Dermis microvascular lymphatic vessel endothelial cell (primary cell): ENCODE results near the gene GON7. TPM values are rescaled to one million over a fixed set of nuclear protein-coding genes. Genes with fewer than 3 reads are reported as not detected.
A peak's percentile ranks its signal among the peaks of the same experiment; 100 is the strongest.
"Not testable (repeated sequence)": the region's sequence is repeated elsewhere in the genome, so short reads cannot be mapped to it uniquely, and the experiment has no call there.

Source experiments
- DNase-seq, 2 donors: peaks; one replicate each; pipeline versions ENCODE4 v3.0.0 to v3.0.0-alpha.2; 2010; ENCODE audit warnings: low read depth in 2 of 2
- total RNA-seq: library from RNA; depleted of rRNA; stranded (reverse); fragments of >200 nt; gene quantifications from 2 replicates; pipeline ENCODE4 v1.2.1, GENCODE V29; 2014

The GON7 gene
- total RNA-seq, 1 donor from 2014 or later = 14.6 TPM

DNA sequence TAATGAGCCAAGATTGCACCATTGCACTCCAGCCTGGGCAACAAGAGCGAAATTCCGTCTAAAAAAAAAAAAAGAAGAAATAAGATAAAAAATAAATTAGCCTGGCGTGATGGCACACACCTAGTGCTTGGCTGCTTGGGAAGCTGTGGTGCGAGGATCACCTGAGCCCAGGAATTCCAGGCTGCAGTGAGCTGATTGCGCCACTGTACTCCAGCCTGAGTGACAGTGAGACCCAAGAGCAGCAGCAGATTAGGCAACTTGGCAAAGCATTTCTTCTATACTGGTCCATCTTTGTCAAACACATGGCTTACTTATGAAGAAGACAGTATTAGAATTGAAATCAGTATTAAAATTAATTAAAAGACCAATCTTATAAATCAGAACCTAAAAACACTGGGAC, 6.3 kb downstream of the GON7 start:
- no peak for DNase-seq

- DNase-seq = no peak
Measured at GRCh38 chr14:93199031-93199430, 7.8 kb downstream of the GON7 start.

DNA sequence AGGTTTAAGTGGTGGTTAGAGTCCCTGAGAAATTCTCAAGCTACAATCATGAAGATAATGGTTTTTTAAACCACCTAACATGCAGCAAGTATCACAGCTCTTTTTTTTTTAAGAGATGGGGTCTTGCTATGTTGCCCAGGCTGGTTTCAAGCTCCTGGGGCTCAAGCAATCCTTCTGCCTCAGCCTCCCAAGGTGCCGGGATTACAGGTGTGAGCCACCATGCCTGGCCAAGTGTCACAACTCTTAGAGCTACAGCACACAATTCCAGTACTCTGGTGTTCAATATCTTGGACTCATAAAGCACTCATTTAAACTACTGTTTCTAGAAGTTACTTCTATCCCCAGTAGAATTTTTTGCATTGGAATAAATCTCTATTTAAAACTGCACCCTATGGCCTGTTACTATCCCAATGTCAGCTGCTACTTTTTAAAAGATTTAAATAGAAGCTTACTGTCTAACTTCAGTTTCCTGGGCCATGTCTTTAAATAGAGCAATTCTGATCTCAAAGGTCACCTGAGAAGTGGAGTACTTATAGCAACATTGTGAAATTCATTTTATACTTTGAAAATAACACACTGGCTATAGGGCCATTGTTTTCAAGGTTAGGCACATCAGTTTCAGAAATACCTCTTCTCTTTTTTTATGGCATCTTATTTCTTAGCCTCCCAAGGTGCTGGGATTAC, 11.4 kb downstream of the GON7 start:
- DNase-seq = no peak

GRCh38 chr14:93186956-93187355, 19.9 kb downstream of the GON7 start:
- DNase-seq = no peak

DNA sequence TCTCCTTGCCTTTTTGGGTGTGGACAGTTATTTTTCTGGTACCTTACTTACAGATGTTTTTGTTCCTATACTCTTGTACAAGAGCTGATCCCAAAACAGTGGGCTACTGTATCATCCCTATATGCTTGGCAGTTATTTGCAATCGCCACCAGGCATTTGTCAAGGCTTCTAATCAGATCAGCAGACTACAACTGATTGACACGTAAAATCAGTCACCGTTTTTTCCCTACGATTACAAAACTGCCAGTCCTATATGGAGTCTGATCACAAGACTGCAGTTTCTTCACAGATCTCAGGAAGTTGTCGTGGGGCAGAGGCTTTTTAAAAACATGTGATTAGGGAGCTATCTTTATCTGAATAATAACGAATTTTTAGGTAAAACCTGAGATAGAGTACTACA, 20.4 kb downstream of the GON7 start:
- DNase-seq = no peak

- no peak for DNase-seq
Measured at GRCh38 chr14:93185349-93185720, 21.5 kb downstream of the GON7 start.

DNA sequence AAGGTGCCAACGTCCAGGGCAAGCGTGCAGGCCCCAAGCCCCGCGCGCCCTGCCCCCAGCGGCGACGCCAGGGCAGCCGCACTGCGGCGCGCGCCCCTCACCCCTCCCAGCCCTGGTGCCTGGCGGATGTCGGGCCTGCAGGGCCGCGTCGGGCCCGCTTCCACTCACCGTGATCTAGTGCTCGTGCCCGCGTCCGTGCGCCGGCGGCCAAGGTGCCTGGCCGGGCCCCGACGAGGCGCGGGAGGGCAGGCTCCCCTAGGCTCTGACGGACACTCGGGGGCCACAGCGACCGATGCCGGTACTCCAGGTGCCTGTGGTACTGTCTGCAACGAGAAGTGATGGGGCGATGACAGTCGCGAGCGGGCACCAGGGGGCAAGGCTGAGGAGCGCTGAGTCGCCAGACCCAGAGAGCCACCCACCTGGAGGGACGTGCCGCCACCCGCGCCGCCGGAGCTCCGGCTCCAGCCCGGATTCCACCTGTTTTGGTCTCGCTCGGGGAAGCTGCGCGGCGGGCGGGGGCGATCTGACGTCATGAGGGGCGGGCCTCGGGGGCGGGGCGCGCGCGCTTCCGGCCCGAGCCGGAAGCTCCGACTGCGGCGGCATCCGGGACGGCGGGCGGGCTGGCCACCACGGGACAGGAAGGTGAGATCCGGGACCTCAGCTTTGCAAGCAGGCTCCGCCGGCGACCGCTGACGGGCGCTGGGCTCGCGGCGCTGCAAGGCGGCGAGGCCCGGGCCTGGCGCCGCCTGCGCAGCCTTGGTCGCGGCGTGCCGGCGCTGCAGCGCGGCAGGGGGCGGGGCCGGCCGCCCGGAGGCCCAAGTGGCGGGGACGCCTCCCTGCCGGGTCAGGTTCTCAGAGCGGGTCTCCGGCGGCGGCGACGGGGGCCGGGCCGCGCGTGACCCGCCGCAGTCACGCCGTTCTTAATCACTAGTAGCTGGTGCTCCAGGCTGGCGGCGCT, 22.2 kb downstream of the GON7 start, which contains the start of the genes LYSET and MOAP1:
Gene LYSET (plus strand): TSS at position 927 of the 958 bp plus-strand sequence. CDS start 89 bp downstream, outside the sequence.
Gene MOAP1 (minus strand): TSS at position 507 of the 958 bp plus-strand sequence. CDS start 655 bp downstream, outside the sequence.
- peak; percentile 81 to 94 for DNase-seq

DNA sequence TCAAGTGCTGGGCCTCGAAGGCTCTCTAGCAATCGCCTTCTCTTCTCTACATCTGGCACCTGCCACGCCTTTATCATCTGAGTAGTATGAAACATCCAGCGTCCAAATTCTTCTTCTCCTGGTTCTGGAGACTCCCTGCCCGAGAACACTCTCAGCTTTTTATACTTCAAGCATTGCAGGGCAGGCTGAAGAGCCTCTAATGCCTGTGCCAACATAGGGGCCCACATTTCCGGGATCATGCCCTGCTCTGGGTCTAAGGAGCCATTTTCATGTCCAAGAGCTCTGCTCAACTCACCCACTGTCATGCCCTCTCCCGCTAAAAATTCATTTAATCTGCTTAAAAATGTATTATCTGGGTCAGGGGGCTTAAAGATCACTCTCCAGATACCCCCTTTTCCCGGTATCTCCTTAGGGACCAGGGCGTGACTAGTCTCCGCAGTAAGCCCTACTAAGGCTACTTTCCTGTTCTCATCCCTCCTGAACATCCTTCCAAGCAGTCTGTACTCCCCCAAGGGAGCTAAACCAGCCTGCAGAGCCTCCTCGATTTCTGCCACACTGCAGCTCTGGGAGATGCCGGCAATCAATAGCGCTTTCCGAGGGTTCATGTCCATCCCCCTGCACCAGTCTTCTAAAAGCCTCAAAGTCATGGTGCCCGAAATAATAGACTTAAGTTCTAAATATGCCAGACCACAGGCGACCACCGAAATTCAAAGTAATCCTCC, 23.1 kb downstream of the GON7 start:
- no peak for DNase-seq

- DNase-seq = no peak
Measured at GRCh38 chr14:93175492-93175891, 31.4 kb downstream of the GON7 start.

DNA sequence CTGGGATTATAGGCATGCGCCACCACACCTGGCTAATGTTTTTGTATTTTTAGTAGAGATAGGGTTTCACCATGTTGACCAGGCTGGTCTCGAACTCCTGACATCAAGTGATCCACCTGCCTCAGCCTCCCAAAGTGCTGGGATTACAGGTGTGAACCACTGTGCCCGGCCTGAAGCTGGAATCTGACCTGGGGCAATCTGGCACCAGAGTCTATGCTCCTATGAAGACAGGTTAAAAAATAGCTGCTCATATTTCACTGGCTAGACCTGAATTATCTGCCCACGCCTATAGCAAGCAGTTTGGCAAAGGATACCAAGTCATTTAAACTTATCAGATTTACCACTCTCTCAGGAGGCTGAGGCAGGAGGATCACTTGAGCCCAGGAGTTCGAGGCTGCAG, 32.1 kb downstream of the GON7 start:
- DNase-seq = not testable (repeated sequence)

DNA sequence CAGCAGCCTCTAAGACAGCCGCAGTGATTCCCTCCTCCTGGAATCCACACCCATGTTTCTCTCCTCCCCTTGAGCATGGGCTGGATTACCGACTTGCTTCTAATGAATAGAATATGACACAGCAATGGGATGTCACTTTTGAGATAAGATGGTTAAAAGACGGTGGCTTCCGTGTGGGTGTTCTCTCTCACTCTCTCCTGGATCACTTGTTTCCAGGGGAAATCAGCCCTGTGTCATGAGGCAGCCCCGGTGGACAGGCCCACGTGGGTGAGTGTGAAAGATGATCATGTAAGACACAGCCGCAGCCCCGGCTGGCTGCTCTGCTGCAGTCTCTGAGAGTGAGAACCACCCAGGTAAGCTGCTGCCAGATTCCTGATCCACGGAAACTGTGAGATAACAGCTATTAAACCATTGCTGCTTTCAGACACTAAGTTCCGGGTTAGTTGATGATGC, 32.9 kb downstream of the GON7 start:
- no peak for DNase-seq

- no peak for DNase-seq
Measured at GRCh38 chr14:93171376-93171775, 35.5 kb downstream of the GON7 start.

GRCh38 chr14:93170141-93170540, 36.7 kb downstream of the GON7 start:
- not testable (repeated sequence) for DNase-seq

DNA sequence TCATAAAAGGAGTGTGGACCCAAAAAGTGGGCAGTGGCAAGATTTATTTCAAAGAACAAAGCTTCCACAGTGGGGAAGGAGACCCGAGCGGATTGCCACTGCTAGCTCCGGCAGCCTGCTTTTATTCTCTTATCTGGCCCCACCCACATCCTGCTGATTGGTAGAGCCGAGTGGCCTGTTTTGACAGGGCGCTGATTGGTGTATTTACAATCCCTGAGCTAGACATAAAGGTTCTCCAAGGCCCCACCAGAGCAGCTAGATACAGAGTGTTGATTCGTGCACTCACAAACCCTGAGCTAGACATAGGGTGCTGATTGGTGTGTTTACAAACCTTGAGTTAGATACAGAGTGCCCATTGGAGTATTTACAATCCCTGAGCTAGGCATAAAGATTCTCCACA, 37.2 kb downstream of the GON7 start:
- not testable (repeated sequence) for DNase-seq

DNA sequence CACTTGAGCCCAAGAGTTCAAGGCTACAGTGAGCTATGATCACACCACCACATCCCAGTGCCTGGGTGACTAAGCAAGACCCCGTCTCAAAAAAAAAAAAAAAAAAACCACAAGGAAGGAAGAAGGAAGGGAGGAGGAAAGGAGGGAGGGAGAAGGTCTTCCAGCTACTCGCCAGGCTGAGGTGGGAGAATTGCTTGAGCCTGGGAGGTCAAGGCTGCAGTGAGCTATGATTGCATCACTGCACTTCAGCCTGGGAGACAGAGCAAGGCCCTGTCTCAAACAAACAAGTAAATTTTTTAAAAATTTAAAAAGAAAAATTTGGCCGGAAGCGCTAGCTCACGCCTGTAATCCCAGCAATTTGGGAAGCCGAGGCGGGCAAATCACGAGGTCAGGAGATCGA, 38.3 kb downstream of the GON7 start:
- DNase-seq = not testable (repeated sequence)

- DNase-seq = not testable (repeated sequence)
Measured at GRCh38 chr14:93165271-93166265, 41.3 kb downstream of the GON7 start.

DNA sequence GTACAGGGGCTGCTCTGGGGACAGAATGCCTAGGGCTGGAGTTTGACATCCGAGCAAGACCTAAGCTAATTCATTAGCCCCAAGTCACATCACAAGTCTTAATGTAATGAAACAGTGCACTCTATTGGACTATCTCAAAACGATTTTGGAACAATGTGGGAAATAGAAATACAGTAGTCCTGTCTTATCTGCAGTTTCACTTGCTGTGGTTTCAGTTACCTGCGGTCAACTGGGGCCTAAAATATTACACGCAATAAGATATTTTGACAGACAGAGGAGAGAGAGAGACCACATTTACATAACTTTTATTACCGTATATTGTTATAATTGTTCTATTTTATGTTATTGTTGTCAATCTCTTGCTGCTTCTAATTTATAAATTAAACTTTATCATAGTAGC, 43.3 kb downstream of the GON7 start:
- DNase-seq = no peak

GRCh38 chr14:93161411-93161940, 45.4 kb downstream of the GON7 start:
- no peak for DNase-seq

- peak in 1 of 2 donors; percentile 28 for DNase-seq
Measured at GRCh38 chr14:93160353-93160801, 46.5 kb downstream of the GON7 start.
